ENCODE results near the gene EXPH5. TPM values are rescaled to one million over a fixed set of nuclear protein-coding genes. Genes with fewer than 3 reads are reported as not detected.
A peak's percentile ranks its signal among the peaks of the same experiment; 100 is the strongest.

EXPH5 gene
- total RNA-seq, 1 donor from 2014 or later = 7.6 TPM

- Histone ChIP-seq H3K4me3 (ENCODE audit: low read depth, low read length) (no peak overlapping the region), H3K36me3 (ENCODE audit: control insufficient read depth, insufficient read depth, low read length) (no peaks in the 10 kb centered on the region), H3K27me3 (ENCODE audit: control insufficient read depth, insufficient read depth, low read length) (no peaks in the 10 kb centered on the region)
- no peak for TF ChIP-seq CTCF (IDR thresholded peaks at IDR 0.05; ENCODE audit: insufficient read depth, low read length, severe bottlenecking)
- no peak for FAIRE-seq
- no peak for DNase-seq (ENCODE audit: low read depth)
Measured at GRCh38 chr11:108472681-108473080, 120.9 kb downstream of the EXPH5 start.

GRCh38 chr11:108468478-108468864 is 125.1 kb downstream of the EXPH5 start:
- no peak for TF ChIP-seq CTCF (IDR thresholded peaks at IDR 0.05; ENCODE audit: insufficient read depth, low read length, severe bottlenecking)
- Histone ChIP-seq H3K36me3 (ENCODE audit: control insufficient read depth, insufficient read depth, low read length) (no peaks in the 10 kb centered on the region), H3K27me3 (ENCODE audit: control insufficient read depth, insufficient read depth, low read length) (no peaks in the 10 kb centered on the region), H3K4me3 (ENCODE audit: low read depth, low read length) (no peak overlapping the region)
- no peak for DNase-seq (ENCODE audit: low read depth)
- FAIRE-seq = no peak

DNA sequence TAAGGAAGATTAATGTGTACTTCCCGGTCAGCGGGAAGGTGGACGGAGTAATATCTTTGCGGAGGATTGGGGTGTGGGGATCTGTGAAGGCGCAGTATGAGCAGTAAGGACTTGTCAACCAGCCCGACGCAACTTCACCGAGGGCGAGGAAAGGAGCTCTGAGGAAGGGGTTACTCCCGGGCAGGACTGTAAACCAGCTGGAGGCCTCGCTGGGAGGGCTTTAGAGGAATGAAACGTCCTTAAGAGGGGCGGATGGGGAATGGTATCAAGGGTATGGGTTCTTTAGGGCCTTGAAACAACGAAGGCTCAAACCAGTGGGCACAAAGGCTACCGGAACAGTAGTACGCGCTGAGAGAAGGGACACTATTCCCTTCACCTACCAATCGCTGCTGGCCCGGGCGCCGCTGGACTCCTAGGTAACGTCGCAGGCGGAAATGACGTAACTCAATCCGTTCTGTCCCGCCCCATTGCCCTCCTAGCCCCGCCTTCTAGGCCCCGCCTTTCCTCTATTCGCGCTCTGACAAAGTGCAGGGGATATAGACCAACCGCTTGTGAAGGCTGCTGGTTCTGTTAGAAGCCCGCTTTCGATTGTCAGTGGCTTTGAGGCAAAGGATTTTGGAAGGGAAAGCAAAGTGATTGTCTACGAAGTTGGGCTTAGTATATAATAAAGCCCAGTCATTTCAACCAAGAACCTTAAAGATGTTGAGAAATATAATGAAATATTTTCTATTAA is 126.3 kb downstream of the EXPH5 start, which contains the start of gene C11orf65:
C11orf65 (minus strand) TSS at position 439 of the 733 bp plus-strand sequence. CDS start 5,970 bp downstream, outside the sequence.
- H3K4me3 ChIP-seq (ENCODE audit: low read depth, low read length) = peak within 1 kb of the TSS; percentile 60
- no peaks in the 10 kb centered on the region for H3K36me3 ChIP-seq (ENCODE audit: control insufficient read depth, insufficient read depth, low read length)
- H3K27me3 ChIP-seq (ENCODE audit: control insufficient read depth, insufficient read depth, low read length) = no peaks in the 10 kb centered on the region
- FAIRE-seq = peak; percentile 13
- DNase-seq (ENCODE audit: low read depth) = peak; percentile 90
- no peak for TF ChIP-seq CTCF (IDR thresholded peaks at IDR 0.05; ENCODE audit: insufficient read depth, low read length, severe bottlenecking)

- H3K36me3 ChIP-seq (ENCODE audit: control insufficient read depth, insufficient read depth, low read length) = no peaks in the 10 kb centered on the region
- H3K27me3 ChIP-seq (ENCODE audit: control insufficient read depth, insufficient read depth, low read length) = no peaks in the 10 kb centered on the region
- FAIRE-seq (no peak), DNase-seq (ENCODE audit: low read depth) (no peak)
- no peak for TF ChIP-seq CTCF (IDR thresholded peaks at IDR 0.05; ENCODE audit: insufficient read depth, low read length, severe bottlenecking)
- peak overlapping the region; percentile 60 for H3K4me3 ChIP-seq (ENCODE audit: low read depth, low read length)
Measured at GRCh38 chr11:108466405-108466804, 127.2 kb downstream of the EXPH5 start.

Other genes starting within 250 kb of the EXPH5 start
- gene C11orf65, start 126.2 kb downstream of the EXPH5 start, total RNA-seq = 0.79 and 1.8 TPM in 2 replicates
- gene POGLUT3, start 95.4 kb downstream of the EXPH5 start, total RNA-seq = 2.9 and 5.0 TPM in 2 replicates
- 67.4 and 90.1 TPM in 2 replicates for gene DDX10, start 71.3 kb upstream of the EXPH5 start, total RNA-seq